Measurements from ENCODE around the gene GHRL.
"Not testable (repeated sequence)": the region's sequence is repeated elsewhere in the genome, so short reads cannot be mapped to it uniquely, and the experiment has no call there.

GHRL gene

DNA sequence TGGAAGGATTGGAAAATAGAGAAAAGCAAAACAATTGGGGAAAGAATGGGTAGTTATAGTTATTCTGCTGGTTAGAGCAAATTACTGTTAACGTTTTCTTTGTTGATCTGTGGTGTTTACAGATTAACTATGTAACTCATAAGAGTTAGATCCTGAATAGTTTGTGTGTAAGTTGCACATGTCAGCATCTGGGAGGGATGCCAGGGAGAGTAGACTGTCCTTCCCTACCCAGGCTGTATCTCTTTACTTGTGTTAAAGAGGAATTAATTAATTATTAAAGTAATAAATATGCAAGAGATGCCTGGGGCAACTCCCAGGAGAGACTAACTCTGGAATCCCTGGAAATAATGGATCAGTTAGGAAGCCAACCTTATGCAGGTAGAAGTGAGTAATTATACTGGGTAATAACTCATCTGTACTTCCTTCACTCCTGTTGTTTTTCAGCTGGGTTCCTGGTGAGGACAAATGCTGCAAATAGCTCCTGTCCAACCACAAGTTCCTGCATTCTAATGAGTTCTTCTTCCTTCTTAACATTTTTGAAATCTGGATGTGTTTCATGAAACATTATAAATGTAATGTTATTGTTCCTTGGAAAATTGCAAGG lies 18.9 kb downstream of the GHRL start:
- peak; percentile 55 for DNase-seq (ENCODE audit: low read depth)

- no peak for DNase-seq (ENCODE audit: low read depth)
These were observed 19.8 kb downstream of the GHRL start for GRCh38 chr3:10272977-10273376.

DNA sequence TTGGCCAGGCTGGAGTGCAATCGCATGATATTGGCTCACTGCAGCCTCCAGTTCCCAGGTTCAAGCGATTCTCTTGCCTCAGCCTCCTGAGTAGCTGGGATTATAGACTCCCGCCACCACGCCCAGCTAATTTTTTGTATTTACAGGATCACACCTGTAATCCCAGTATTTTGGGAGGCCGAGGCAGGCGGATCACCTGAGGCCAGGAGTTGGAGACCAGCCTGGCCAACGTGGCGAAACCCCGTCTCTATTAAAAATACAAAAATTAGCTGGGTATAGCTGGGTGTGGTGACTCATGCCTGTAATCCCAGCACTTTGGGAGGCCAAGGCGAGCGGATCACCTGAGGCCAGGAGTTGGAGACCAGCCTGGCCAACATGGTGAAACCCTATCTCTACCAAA lies 20.3 kb downstream of the GHRL start:
- DNase-seq (ENCODE audit: low read depth), result not testable (repeated sequence)

GRCh38 chr3:10269443-10269842 lies 23.3 kb downstream of the GHRL start:
- no peak for DNase-seq (ENCODE audit: low read depth)

GRCh38 chr3:10268930-10269329 lies 23.8 kb downstream of the GHRL start:
- DNase-seq (ENCODE audit: low read depth), result no peak

DNA sequence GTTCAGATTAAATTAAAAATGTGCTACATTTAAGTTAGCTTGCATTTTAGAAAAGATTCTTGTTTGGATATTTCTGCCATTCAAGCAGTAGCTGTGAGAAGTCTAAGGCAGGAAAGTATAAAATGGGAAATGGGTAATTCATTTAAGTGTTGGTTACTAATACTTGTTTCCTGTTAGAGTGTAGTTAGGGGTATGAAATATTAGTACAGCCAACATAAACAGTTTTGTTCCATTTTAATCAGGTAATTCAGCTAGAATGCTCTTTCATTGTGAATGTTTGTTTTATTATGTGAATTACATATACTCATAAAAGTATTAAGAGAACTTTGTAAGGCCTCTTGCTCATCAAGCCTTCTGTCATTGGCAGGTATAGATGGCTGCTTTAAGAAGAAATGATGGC lies 24.6 kb downstream of the GHRL start:
- DNase-seq (ENCODE audit: low read depth), result no peak

DNA sequence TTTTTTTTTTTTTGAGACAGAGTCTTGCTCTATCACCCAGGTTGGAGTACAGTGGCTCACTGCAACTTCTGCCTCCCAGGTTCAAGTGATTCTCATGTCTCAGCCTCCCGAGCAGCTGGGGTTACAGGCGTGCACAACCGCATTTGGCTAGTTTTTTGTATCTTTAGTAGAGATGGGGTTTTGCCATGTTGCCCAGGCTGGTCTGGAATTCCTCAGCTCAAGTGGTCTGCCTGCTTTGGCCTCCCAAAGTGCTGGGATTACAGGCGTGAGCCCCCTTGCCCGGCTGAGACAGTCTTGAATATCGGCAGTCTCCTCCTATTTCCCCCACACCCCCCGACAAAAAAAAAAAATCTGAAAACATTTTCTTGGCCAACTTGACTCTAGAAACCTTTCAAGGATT lies 25.8 kb downstream of the GHRL start:
- DNase-seq (ENCODE audit: low read depth), result not testable (repeated sequence)

DNA sequence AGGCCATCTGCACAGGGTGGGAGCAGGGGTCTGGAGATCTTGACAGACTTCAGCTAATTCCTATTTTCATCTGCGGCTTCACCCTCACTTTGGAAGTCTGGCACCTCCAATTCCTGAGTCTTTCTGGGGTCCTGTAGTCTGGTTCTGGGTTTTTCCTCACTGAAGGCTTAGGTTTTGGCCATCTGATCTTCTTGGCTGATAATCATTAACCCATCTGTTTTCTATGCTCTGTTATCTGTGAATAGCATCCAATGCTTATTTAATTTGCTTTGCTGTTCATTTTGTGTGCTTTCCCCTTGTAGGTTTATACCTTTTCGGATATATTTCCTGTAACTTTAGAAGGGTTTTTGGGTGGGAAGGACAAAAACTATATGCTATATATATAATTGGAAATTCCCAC lies 26.9 kb downstream of the GHRL start:
- no peak for DNase-seq (ENCODE audit: low read depth)

DNA sequence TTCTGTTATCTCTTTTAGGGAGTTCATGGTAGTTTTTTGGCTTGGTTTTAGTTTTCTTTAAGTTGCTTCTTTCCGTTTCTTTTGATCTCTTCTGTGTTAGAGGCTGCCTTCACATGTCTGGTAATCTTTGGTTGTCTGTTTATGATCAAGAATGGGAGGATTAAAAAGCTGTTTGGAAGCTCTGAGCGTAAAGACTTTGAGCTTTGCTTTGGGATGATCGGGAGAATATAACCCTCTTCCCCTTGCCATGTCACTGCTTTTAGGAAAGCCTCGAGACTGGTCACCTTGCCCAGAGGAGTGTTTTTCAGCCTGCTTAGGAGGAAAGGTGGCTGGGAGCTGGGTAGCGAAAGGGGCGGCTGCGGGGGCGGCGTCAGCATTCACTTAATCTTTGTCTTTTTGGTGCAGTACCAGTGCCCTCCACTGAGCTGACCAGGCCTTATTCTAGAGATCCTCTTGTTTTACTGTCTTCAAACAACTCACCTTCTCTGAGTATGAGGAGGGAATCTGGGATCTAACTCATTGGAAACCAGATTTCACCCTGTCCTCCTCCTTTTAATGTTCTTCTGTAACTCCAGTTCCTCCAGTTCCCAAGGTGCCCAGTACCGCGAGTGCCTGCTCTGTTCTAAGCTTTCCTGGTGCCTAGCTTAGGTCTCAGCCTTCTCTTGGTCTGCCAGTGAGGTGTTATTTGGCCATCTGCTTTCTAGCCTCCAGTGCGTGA lies 28.9 kb downstream of the GHRL start:
- peak; percentile 67 for DNase-seq (ENCODE audit: low read depth)

GRCh38 chr3:10262027-10262426 lies 30.7 kb downstream of the GHRL start:
- no peak for DNase-seq (ENCODE audit: low read depth)

DNA sequence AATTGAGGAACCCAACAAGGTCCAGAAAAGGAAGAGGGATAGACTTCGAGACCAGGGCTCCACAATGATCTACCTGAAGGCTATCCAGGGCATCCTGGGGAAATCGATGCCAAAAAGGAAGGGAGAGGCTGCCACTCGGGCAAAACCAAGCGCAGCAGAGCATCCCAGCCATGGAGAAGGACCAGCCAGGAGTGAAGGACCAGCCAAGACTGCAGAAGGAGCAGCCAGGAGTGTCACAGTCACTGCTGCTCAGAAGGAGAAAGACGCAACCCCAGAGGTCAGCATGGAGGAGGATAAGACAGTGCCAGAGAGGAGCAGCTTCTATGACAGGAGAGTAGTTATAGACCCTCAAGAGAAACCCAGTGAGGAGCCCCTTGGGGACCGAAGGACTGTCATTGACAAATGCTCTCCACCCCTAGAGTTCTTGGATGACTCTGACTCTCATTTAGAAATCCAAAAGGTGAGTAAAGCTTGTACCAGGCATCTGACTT lies 32.5 kb downstream of the GHRL start:
- no peak for DNase-seq (ENCODE audit: low read depth)

DNA sequence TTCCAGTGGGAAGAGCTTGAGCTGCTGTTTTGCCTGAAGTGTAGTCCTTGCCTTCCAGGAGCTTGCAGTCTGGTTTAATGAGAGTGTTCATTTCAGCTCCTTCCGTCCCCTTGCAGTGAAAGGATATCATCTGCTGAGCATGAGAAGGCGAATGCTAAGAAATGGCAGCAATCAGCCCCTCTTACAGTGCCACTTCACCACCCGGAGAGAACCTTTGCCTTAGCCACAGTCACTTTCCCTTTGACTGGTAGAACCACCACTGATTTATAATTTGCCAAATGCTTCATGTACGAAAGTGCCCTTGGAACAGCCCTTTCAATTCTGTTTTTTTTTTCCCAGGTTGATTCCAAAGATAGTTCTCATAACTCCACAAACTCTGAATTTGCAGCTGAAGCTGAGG lies 32.9 kb downstream of the GHRL start:
- DNase-seq (ENCODE audit: low read depth), result no peak

DNA sequence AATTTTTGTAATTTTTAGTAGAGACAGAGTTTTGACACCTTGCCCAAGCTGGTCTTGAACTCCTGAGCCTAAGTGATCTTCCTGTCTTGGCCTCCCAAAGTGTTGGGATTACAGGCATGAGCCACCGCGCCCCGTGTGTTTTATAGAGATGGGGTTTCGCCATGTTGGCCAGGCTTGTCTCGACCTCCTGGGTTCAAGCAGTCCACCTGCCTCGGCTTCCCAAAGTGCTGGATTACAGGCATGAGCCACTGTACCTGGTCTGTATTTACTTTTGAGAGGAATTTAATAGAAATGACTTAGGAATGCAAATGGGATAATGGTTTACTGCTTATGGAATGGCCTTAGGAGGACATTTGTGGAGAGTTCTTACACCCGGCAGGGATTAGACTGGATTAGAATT lies 33.7 kb downstream of the GHRL start:
- DNase-seq (ENCODE audit: low read depth), result no peak

- no peak for DNase-seq (ENCODE audit: low read depth)
These were observed 36.9 kb downstream of the GHRL start for GRCh38 chr3:10255835-10256234.

GRCh38 chr3:10253731-10254130 lies 39.0 kb downstream of the GHRL start:
- DNase-seq (ENCODE audit: low read depth), result no peak

- no peak for DNase-seq (ENCODE audit: low read depth)
These were observed 41.7 kb downstream of the GHRL start for GRCh38 chr3:10251006-10251405.

DNA sequence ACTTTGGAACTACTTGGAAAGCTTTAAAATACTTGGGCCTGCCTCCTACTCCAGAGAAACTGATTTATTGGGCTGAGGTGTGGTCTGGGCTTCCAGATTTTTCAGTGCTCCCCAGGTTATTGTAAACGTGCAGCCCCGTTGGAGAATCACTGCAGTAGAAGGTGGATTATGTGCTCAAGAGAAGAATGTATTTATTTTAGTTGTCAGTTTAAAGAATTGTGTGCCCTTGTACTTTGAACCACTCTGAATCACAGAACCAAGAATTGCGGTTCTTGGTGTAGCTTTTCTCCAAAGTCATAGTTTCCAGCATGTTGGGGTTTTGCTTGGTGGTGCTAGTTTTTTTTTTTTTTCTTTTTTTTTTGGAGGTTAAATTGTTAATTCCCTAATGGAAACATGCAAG lies 42.9 kb downstream of the GHRL start:
- peak; percentile 71 for DNase-seq (ENCODE audit: low read depth)

DNA sequence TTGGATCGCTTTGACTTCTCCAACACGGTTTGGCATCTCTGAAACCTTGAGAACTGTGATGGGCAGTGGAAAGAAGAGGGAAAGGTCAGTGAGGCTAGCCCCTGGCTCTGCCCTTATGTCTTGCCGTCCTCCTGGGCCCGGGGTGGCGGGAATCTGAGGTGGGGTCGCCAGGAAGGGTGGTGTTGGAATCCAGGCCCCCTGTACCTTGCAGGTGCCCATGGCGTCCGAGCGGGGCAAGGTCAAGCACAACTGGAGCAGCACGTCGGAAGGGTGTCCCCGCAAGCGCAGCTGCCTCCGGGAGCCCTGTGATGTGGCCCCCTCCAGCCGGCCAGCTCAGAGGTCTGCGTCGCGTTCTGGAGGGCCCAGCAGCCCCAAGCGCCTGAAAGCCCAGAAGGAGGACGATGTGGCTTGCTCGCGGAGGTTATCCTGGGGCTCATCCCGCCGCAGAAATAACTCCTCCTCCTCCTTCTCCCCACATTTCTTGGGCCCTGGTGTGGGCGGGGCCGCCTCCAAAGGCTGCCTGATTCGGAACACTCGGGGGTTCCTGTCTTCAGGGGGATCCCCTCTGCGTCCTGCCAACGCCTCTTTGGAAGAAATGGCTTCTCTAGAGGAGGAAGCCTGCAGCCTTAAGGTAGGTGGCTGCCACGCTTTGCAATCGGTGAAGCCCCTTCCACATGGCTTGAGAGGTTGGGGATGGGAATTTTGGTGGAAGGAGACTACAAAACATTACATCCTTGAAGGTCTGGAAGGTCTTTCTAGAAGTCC lies 43.6 kb downstream of the GHRL start:
- DNase-seq (ENCODE audit: low read depth), result no peak

DNA sequence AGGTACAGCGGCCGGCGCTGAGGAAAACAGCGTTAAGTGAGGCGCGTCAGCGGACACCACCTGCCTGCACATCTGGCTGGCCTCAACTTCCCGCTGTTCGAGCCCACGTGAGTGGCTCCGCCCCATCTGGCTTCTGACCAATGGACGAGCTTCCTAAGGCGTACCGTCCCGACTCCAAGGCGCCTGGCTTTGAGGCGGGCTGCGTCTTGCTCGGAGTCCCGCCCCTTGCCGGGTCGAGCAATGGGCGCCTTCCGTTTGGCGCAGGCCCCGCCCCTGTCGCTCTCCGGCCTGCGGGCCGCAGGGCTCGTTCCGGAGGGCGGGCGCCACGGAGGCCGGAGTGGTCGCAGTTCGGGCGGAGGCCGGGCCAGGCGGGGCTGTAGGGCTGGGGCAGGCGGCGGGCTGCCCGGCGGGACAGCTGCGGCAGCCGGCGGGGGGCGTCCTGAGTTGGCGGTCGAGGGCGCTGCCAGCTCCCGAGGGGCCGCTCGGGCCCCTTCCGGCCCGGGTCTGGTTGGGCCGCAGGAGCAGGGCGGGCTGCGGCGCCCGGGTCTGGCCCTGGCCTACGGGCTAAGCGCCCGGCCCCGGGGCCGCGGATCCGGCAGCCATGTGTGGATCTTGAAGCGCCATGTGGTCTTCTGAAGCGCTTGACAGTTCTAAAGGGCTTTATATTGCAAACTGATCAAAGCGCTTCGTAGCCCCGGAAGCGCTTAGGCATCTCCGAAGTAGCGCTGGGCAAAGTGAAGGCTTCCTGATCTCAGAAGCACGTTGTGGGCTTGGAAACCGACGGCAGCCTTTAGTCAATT lies 44.4 kb downstream of the GHRL start, which contains the start of gene TATDN2:
Gene TATDN2 (plus strand): TSS at position 276 of the 800 bp plus-strand sequence. CDS start 742 bp downstream, outside the sequence.
- DNase-seq (ENCODE audit: low read depth), result peak; percentile 96

DNA sequence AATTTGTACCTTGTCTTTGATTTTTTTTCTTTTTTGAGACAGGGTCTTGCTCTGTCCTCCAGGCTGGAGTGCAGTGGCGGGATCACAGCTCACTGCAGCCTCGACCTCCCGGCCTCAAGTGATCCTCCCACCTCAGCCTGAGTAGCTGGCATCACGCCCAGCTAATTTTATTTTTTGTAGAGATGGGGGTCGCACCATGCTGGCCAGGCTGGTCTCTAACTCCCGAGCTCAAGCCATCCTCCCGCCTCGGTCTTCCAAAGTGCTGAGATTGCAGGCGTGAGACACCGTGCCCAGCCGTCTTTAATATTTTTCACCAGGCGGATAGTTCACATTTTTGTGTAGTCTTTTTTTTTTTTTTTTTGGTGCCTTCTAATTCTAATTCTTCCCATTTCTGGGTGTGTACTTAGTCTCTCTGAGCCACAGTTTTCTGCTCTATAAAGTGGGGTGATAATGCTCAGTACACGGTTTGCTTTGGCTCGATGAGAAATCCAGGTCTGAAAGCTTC lies 45.0 kb downstream of the GHRL start:
- DNase-seq (ENCODE audit: low read depth), result no peak

DNA sequence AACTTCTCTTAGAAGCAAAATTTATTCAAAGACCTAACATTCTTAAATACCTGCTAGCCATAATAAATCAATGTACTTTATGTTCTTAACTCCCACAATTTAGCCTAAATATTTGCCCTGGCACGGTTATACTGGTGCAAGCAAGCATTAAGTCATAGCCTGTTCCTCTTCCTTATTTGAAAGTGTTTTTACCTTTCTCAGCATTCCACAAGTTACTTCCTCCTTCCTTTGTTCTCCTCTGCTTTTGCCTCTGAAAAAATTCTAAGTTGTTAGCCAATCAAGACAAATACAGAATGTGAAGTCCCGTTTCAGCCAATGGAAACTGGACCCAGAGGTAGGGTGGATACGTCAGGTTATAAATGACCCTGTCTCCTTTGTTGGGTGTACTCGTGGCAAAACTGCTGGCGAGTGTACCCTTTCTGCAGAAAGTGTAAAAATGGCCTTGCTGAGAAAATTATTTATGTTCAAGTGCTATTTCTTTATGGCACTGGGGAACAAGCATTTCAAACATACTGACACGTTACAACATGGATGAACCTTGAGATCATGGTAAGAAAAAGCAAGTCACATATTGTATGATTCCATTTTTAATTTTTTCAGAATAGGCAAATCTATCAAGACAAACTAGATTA lies 47.5 kb downstream of the GHRL start:
- no peak for DNase-seq (ENCODE audit: low read depth)
